ACHN (cell line): ENCODE measurements around the gene TRIP11.

ENCODE experiments used
- DNase-seq: peaks from one replicate; pipeline ENCODE4 v3.0.0-alpha.2; 2015
- in situ Hi-C: cut with HindIII; loops from 2 replicates; pipeline ENCODE4 v1.10.0; 2017; ENCODE audit warnings: low sequenced_read_pairs, low pct_ligation_motif_present, low pct_unique_long_range_greater_than_20kb

Gene TRIP11

GRCh38 chr14:91964724-91965123 lies 75.1 kb downstream of the TRIP11 start:
- in situ Hi-C loops, result no loop called here
- no peak for DNase-seq

- DNase-seq, result no peak
- in situ Hi-C loops, result no loop called here
Measured at GRCh38 chr14:91964011-91964410, 75.8 kb downstream of the TRIP11 start.

GRCh38 chr14:91963465-91963864 lies 76.4 kb downstream of the TRIP11 start:
- in situ Hi-C loops, result no loop called here
- no peak for DNase-seq

- in situ Hi-C loops, result no loop called here
- no peak for DNase-seq
Measured at GRCh38 chr14:91961297-91962220, 78.3 kb downstream of the TRIP11 start.

GRCh38 chr14:91957876-91958313 lies 82.0 kb downstream of the TRIP11 start:
- no peak for DNase-seq
- in situ Hi-C loops, result no loop called here

GRCh38 chr14:91956616-91957015 lies 83.2 kb downstream of the TRIP11 start:
- no peak for DNase-seq
- in situ Hi-C loops, result no loop called here

- DNase-seq, result no peak
- in situ Hi-C loops, result no loop called here
Measured at GRCh38 chr14:91955168-91955567, 84.7 kb downstream of the TRIP11 start.

- no peak for DNase-seq
- in situ Hi-C loops, result no loop called here
Measured at GRCh38 chr14:91953170-91953985, 86.5 kb downstream of the TRIP11 start.

- DNase-seq, result peak; percentile 35
- in situ Hi-C loops, result no loop called here
Measured at GRCh38 chr14:91947475-91948184, 92.2 kb downstream of the TRIP11 start, which contains the start of gene FBLN5. Gene FBLN5, minus strand, starts transcription at chr14:91947694. Its CDS starts 465 bp downstream, at chr14:91947229.

GRCh38 chr14:91946622-91947474 lies 93.0 kb downstream of the TRIP11 start:
- in situ Hi-C loops, result no loop called here
- no peak for DNase-seq

- in situ Hi-C loops, result no loop called here
- DNase-seq, result no peak
Measured at GRCh38 chr14:91945751-91946621, 93.9 kb downstream of the TRIP11 start.

- no peak for DNase-seq
- in situ Hi-C loops, result no loop called here
Measured at GRCh38 chr14:91942946-91943345, 96.9 kb downstream of the TRIP11 start.

GRCh38 chr14:91942128-91942527 lies 97.7 kb downstream of the TRIP11 start:
- no peak for DNase-seq
- in situ Hi-C loops, result no loop called here

- no peak for DNase-seq
- in situ Hi-C loops, result no loop called here
Measured at GRCh38 chr14:91940209-91940608, 99.7 kb downstream of the TRIP11 start.

GRCh38 chr14:91935586-91935985 lies 104.3 kb downstream of the TRIP11 start:
- peak; percentile 21 for DNase-seq
- in situ Hi-C loops, result no loop called here

GRCh38 chr14:91934554-91935285 lies 105.1 kb downstream of the TRIP11 start:
- in situ Hi-C loops, result no loop called here
- no peak for DNase-seq
